GM10248 (cell line): ENCODE results near the gene MSL1.

Source experiments
- CTCF ChIA-PET: fragments of 300-600 bp; sonication (Branson Sonifier 250); formaldehyde crosslinking; extraction: SDS; loops from one replicate; lab custom pipeline; 2021; ENCODE audit warnings: antibody characterized with exemption; lab: Yijun Ruan, JAX
- POLR2A ChIA-PET: fragments of 350-650 bp; sonication (Branson Sonifier 250); formaldehyde crosslinking; extraction: SDS; loops from one replicate; lab custom pipeline; 2020; ENCODE audit warnings: antibody characterized with exemption; lab: Yijun Ruan, JAX
- DNase-seq: peaks from one replicate; pipeline ENCODE4 v3.0.0; 2012; ENCODE audit errors: extremely low spot score
- TF ChIP-seq, protein P1 (sequence below): IDR thresholded peaks from 2 replicates; pipeline ENCODE4 v1.5.1; 2012; ENCODE audit warnings: mild to moderate bottlenecking, low read depth; ENCODE audit errors: extremely low read depth, missing control alignments, control extremely low read depth

MSL1 gene

GRCh38 chr17:40124279-40125141 lies 2.7 kb downstream of the MSL1 start:
- DNase-seq, result no peak
- CTCF ChIA-PET, result interaction anchor here (0.8 to 8.0 kb wide), 11 partner anchors 9 to 97 kb away, joined by 3 to 105 read pairs (median 4); partner anchors contain the start of gene CASC3
- POLR2A ChIA-PET, result interaction anchor here (1.2 to 2.2 kb wide), 2 partner anchors 15 to 25 kb away, joined by 3 to 11 read pairs; partner anchors contain the start of gene CASC3
- TF ChIP-seq, protein P1, sequence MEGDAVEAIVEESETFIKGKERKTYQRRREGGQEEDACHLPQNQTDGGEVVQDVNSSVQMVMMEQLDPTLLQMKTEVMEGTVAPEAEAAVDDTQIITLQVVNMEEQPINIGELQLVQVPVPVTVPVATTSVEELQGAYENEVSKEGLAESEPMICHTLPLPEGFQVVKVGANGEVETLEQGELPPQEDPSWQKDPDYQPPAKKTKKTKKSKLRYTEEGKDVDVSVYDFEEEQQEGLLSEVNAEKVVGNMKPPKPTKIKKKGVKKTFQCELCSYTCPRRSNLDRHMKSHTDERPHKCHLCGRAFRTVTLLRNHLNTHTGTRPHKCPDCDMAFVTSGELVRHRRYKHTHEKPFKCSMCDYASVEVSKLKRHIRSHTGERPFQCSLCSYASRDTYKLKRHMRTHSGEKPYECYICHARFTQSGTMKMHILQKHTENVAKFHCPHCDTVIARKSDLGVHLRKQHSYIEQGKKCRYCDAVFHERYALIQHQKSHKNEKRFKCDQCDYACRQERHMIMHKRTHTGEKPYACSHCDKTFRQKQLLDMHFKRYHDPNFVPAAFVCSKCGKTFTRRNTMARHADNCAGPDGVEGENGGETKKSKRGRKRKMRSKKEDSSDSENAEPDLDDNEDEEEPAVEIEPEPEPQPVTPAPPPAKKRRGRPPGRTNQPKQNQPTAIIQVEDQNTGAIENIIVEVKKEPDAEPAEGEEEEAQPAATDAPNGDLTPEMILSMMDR, result no peak

DNA sequence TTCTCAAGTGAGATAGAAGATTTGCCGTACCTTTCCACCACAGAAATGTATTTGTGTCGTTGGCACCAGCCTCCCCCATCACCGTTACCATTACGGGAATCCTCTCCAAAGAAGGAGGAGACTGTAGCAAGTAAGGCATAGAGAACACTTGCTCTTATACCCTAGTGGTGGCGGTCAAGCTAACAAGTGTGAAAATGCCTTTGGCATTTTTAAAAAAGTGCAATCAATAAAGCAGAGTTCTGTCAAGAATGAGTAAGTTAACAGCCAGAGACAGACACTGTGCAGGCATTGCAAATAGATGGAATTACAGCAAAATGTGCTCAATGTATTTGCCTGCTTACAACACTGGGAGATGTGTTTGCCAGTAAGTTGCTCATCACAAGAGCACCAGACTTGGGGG lies 7.7 kb downstream of the MSL1 start:
- TF ChIP-seq, protein P1, result no peak
- POLR2A ChIA-PET, result interaction anchor here (0.6 kb wide), 1 partner anchor 66 kb away, joined by 3 read pairs; no protein-coding TSS in a partner anchor

DNA sequence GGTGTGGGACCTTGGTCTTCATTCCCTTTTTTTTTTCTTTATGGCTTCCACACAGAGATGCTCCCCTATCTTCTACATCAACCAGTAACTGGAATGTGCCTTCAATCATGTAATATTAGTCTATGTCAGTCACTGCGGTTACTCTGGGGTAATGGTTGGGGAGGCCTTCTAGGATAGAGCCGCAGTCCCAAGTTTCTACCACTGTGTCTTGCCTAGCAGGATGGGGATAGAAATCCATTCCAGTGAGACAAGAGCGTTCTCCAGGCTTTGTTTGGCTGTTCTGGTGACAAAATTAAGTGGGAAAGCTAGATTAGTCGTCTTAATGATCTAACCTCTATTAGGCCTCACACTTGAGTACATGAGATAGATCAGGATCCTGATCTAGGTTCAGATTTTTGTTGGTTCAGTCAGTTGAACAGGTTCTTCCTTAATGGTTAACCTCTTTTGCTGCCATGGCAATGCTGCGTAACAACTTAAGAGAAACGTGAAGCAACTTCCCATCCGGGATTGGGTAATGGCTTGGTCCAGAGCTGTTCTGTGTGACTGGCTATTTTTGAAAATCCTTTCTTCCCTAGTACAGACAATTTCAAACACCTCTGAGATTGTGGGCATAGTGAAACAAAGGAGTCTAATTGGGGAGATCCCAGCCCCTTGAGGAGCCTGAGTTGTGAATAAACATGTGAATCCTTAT lies 8.7 kb downstream of the MSL1 start:
- ChIA-PET CTCF (interaction anchor here (1.2 to 5.4 kb wide), 2 partner anchors 18 to 38 kb away, joined by 3 to 32 read pairs; no protein-coding TSS in a partner anchor), POLR2A (no interaction called here)
- TF ChIP-seq, protein P1, result no peak
- no peak for DNase-seq

More for the DNA sequence above, 7.7 kb downstream of the MSL1 start:
- DNase-seq, result no peak
- CTCF ChIA-PET, result interaction anchor here (1.0 to 8.0 kb wide), 6 partner anchors 10 to 44 kb away, joined by 3 to 105 read pairs (median 4); partner anchors contain the start of gene CASC3

- ChIA-PET POLR2A (interaction anchor here (0.9 kb wide), 1 partner anchor 69 kb away, joined by 3 read pairs; no protein-coding TSS in a partner anchor), CTCF (interaction anchor here (0.7 to 5.4 kb wide), 6 partner anchors 11 to 61 kb away, joined by 4 to 32 read pairs (median 5); no protein-coding TSS in a partner anchor)
- DNase-seq, result no peak
- TF ChIP-seq, protein P1, result no peak
These were observed 12.4 kb downstream of the MSL1 start for GRCh38 chr17:40134184-40134583.

GRCh38 chr17:40135817-40136216 lies 14.0 kb downstream of the MSL1 start:
- POLR2A ChIA-PET, result no interaction called here
- TF ChIP-seq, protein P1, result no peak
- no peak for DNase-seq
- CTCF ChIA-PET, result no interaction called here
